SK-N-SH treated with all-trans-retinoic acid at 6 μM for 48 hours (cell line): Measurements from ENCODE around the gene MGLL.

Experiments
- ATAC-seq: fragments of 200-7000 bp; cut with Tn5 transposase; 3 replicates; pipeline ENCODE4 v1.9.1; 2020; ENCODE audit warnings: mild to moderate bottlenecking, moderate library complexity
- ARNTL ChIP-seq: fragments of 450-650 bp; formaldehyde crosslinking; IDR thresholded peaks from 2 replicates; pipeline ENCODE4 v1.5.0; 2020; ENCODE audit warnings: low read depth, mild to moderate bottlenecking, moderate library complexity, borderline replicate concordance
- BACH2 ChIP-seq: fragments of 250-450 bp; sonication (Bioruptor Pico); IDR thresholded peaks from 2 replicates; pipeline ENCODE4 v1.9.0; 2021; ENCODE audit warnings: mild to moderate bottlenecking, borderline replicate concordance
- CREB5 ChIP-seq: fragments of 250-450 bp; sonication (Bioruptor Pico); IDR thresholded peaks from 2 replicates; pipeline ENCODE4 v1.5.1; 2020; ENCODE audit warnings: low read depth, mild to moderate bottlenecking, moderate library complexity
- CSDC2 ChIP-seq: fragments of 250-450 bp; sonication (Bioruptor Pico); IDR thresholded peaks from 2 replicates; pipeline ENCODE4 v1.5.0; 2020; ENCODE audit warnings: mild to moderate bottlenecking, moderate library complexity
- CSRNP3 ChIP-seq: fragments of 250-450 bp; sonication (Bioruptor Pico); IDR thresholded peaks from 2 replicates; pipeline ENCODE4 v1.5.1; 2021; ENCODE audit warnings: mild to moderate bottlenecking, moderate library complexity
- ESRRG ChIP-seq: fragments of 250-450 bp; sonication (Bioruptor Pico); IDR thresholded peaks from 2 replicates; pipeline ENCODE4 v1.6.1; 2021; ENCODE audit warnings: mild to moderate bottlenecking
- GLIS3 ChIP-seq: fragments of 250-450 bp; sonication (Bioruptor Pico); IDR thresholded peaks from 2 replicates; pipeline ENCODE4 v1.5.0; 2020; ENCODE audit warnings: mild to moderate bottlenecking, moderate library complexity
- OSR1 ChIP-seq: fragments of 250-450 bp; sonication (Bioruptor Pico); IDR thresholded peaks from 2 replicates; pipeline ENCODE4 v1.8.0; 2022; ENCODE audit warnings: moderate library complexity, mild to moderate bottlenecking, inconsistent platforms
- PATZ1 ChIP-seq: fragments of 250-450 bp; sonication (Bioruptor Pico); IDR thresholded peaks from 2 replicates; pipeline ENCODE4 v1.8.0; 2020; ENCODE audit warnings: mild to moderate bottlenecking, moderate library complexity, borderline replicate concordance
- POU6F1 ChIP-seq: fragments of 250-450 bp; sonication (Bioruptor Pico); IDR thresholded peaks from 2 replicates; pipeline ENCODE4 v1.8.0; 2021; ENCODE audit warnings: low read depth, mild to moderate bottlenecking, moderate library complexity, borderline replicate concordance
- PPARA ChIP-seq: fragments of 250-450 bp; sonication (Bioruptor Pico); IDR thresholded peaks from 2 replicates; pipeline ENCODE4 v1.5.0; 2020; ENCODE audit warnings: mild to moderate bottlenecking, borderline replicate concordance
- RARB ChIP-seq: fragments of 250-450 bp; sonication (Bioruptor Pico); IDR thresholded peaks from 2 replicates; pipeline ENCODE4 v1.8.0; 2021; ENCODE audit warnings: mild to moderate bottlenecking, moderate library complexity
- TCF4 ChIP-seq: fragments of 250-450 bp; sonication (Bioruptor Pico); IDR thresholded peaks from 2 replicates; pipeline ENCODE4 v1.8.0; 2021; ENCODE audit warnings: mild to moderate bottlenecking, moderate library complexity, borderline replicate concordance
- TSHZ2 ChIP-seq: fragments of 250-450 bp; sonication (Bioruptor Pico); IDR thresholded peaks from 2 replicates; pipeline ENCODE4 v1.5.0; 2020; ENCODE audit warnings: mild to moderate bottlenecking, moderate library complexity
- ZC3H10 ChIP-seq: fragments of 250-450 bp; sonication (Bioruptor Pico); IDR thresholded peaks from 2 replicates; pipeline ENCODE4 v1.5.1; 2021; ENCODE audit warnings: mild to moderate bottlenecking, moderate library complexity
- ZFP3 ChIP-seq: fragments of 250-450 bp; sonication (Bioruptor Pico); IDR thresholded peaks from 2 replicates; pipeline ENCODE4 v1.5.0; 2020; ENCODE audit warnings: mild to moderate bottlenecking, moderate library complexity
- ZNF565 ChIP-seq: fragments of 450-650 bp; formaldehyde crosslinking; conservative IDR thresholded peaks from 2 replicates; pipeline ENCODE4 v1.5.0; 2020; ENCODE audit warnings: low read depth, mild to moderate bottlenecking, moderate library complexity
- ZNF70 ChIP-seq: fragments of 450-650 bp; formaldehyde crosslinking; IDR thresholded peaks from 2 replicates; pipeline ENCODE4 v1.5.0; 2020; ENCODE audit warnings: mild to moderate bottlenecking, moderate library complexity
- ZNF8 ChIP-seq: fragments of 450-650 bp; formaldehyde crosslinking; IDR thresholded peaks from 2 replicates; pipeline ENCODE4 v1.5.0; 2020; ENCODE audit warnings: mild to moderate bottlenecking, moderate library complexity

MGLL gene

GRCh38 chr3:127771746-127772145, 50.6 kb downstream of the MGLL start (continued):
- TF ChIP-seq TSHZ2 (CRISPR knock-in tag) (no peak), CSRNP3 (CRISPR knock-in tag) (no peak), ZC3H10 (CRISPR knock-in tag) (no peak), ZNF565 (CRISPR knock-in tag) (no peak), BACH2 (CRISPR knock-in tag) (no peak), ZNF8 (CRISPR knock-in tag) (no peak), ARNTL (CRISPR knock-in tag) (no peak), GLIS3 (CRISPR knock-in tag) (no peak), PPARA (no peak)

- no peak for ATAC-seq
- TF ChIP-seq ZC3H10 (CRISPR knock-in tag), result no peak
- no peak for TF ChIP-seq ZNF8 (CRISPR knock-in tag)
- no peak for TF ChIP-seq PATZ1 (CRISPR knock-in tag)
- no peak for TF ChIP-seq ESRRG (CRISPR knock-in tag)
- TF ChIP-seq ZNF70, result no peak
- TF ChIP-seq ZFP3 (CRISPR knock-in tag), result no peak
- no peak for TF ChIP-seq BACH2 (CRISPR knock-in tag)
- no peak for TF ChIP-seq CSDC2 (CRISPR knock-in tag)
- TF ChIP-seq TCF4, result no peak
- TF ChIP-seq POU6F1 (CRISPR knock-in tag), result no peak
Measured at GRCh38 chr3:127770671-127771355, 51.5 kb downstream of the MGLL start.

- ATAC-seq, result no peak
- TF ChIP-seq PPARA (no peak), ARNTL (CRISPR knock-in tag) (no peak), OSR1 (CRISPR knock-in tag) (no peak), TCF4 (no peak), ZNF8 (CRISPR knock-in tag) (no peak), CREB5 (CRISPR knock-in tag) (no peak), POU6F1 (CRISPR knock-in tag) (no peak), RARB (CRISPR knock-in tag) (no peak)
Measured at GRCh38 chr3:127769284-127770081, 52.8 kb downstream of the MGLL start.
